Measurements from ENCODE around the gene RETREG1. TPM values are rescaled to one million over a fixed set of nuclear protein-coding genes. Genes with fewer than 3 reads are reported as not detected.

The RETREG1 gene
- total and polyA plus RNA-seq, 3 donors from 2014 or later: 24.8 to 103 (median 55.4) TPM

DNA sequence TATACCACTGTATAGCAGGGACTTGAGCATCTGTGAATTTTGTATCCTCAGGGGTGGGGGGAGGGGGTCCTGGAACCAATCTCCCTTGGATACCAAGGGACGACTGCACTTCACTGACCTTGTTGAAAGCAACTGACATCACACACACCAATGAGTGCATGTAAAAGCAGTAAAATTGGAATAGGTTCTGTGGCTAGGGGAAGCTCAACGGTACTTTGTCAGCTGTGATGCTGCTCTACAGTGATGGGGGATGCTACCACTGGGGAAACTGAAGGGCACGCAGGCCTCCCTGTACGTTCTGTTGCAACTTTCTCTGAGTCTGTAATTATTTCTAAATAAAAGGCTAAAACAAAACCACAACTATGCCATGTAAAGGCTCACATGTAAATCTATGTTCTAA lies 47.0 kb upstream of the RETREG1 start:
- 86 to 88% methylated on average over 4 of the region's 4 CpGs for WGBS, 2 donors
- Histone ChIP-seq H3K4me3 (no peak overlapping the region), H3K27me3 (no peaks in the 10 kb centered on the region), H3K36me3 (ENCODE audit: low read depth, missing control alignments) (no peaks in the 10 kb centered on the region), H3K4me1 (peaks cover 21% of the 10 kb centered on the region), H3K9me3 (no peaks in the 10 kb centered on the region), H3K27ac (no peak overlapping the region)
- no peak for DNase-seq
- intact Hi-C loops (cut with DNase I; ENCODE audit: low total_unique reads): no loop called here
- TF ChIP-seq, protein P1, sequence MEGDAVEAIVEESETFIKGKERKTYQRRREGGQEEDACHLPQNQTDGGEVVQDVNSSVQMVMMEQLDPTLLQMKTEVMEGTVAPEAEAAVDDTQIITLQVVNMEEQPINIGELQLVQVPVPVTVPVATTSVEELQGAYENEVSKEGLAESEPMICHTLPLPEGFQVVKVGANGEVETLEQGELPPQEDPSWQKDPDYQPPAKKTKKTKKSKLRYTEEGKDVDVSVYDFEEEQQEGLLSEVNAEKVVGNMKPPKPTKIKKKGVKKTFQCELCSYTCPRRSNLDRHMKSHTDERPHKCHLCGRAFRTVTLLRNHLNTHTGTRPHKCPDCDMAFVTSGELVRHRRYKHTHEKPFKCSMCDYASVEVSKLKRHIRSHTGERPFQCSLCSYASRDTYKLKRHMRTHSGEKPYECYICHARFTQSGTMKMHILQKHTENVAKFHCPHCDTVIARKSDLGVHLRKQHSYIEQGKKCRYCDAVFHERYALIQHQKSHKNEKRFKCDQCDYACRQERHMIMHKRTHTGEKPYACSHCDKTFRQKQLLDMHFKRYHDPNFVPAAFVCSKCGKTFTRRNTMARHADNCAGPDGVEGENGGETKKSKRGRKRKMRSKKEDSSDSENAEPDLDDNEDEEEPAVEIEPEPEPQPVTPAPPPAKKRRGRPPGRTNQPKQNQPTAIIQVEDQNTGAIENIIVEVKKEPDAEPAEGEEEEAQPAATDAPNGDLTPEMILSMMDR (IDR thresholded peaks at IDR 0.05): no peak
- TF ChIP-seq POLR2A (IDR thresholded peaks at IDR 0.05): no peak

DNA sequence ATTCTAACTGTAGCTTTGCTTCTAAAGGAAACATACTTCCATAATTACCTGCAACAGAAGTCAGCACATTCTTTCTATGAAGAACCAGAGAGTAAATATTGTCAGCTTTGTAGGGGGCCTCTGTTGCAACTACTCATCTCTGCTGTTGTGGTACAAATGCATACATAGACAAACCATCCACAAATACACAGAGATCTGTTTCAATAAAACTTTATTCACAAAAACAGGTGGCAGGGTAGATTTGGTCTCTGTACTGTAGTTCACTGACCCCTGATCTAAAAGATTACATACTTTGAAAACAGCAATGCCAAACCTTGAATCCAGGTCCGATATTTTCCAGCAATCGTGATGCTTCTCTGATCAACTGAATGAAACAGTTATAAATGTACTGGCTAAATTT lies 44.9 kb upstream of the RETREG1 start:
- Histone ChIP-seq H3K27me3 (no peaks in the 10 kb centered on the region), H3K4me3 (no peak overlapping the region), H3K27ac (no peak overlapping the region), H3K4me1 (peaks cover 17% of the 10 kb centered on the region), H3K36me3 (ENCODE audit: low read depth, missing control alignments) (no peaks in the 10 kb centered on the region), H3K9me3 (no peaks in the 10 kb centered on the region)
- no peak for DNase-seq
- intact Hi-C loops (cut with DNase I; ENCODE audit: low total_unique reads): no loop called here
- TF ChIP-seq, protein P1 (IDR thresholded peaks at IDR 0.05): no peak
- TF ChIP-seq POLR2A (IDR thresholded peaks at IDR 0.05): no peak
- 84 to 87% methylated on average over 2 of the region's 2 CpGs for WGBS, 2 donors

DNA sequence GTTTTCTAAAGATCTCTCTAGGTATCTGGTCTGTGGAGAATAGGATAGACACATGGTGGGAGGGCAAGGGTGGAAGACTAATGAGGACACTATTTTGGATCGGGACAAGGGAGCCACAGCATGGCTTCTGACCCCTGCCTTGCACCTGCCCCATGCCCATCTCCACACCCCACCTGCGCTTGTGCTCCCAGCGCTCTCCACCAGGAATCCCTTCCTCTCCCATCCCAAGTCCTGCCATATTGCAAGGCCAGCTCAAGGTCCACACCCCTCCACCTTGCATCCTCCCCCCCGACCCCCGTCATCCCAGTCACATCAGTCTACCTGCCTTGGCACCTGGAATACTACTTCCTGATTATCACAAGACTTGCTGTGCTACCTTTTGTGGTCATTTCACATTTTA lies 44.2 kb upstream of the RETREG1 start:
- no peak for TF ChIP-seq POLR2A (IDR thresholded peaks at IDR 0.05)
- TF ChIP-seq, protein P1 (IDR thresholded peaks at IDR 0.05): no peak
- Histone ChIP-seq H3K4me3 (no peak overlapping the region), H3K9me3 (no peaks in the 10 kb centered on the region), H3K27me3 (no peaks in the 10 kb centered on the region), H3K27ac (no peak overlapping the region), H3K36me3 (ENCODE audit: low read depth, missing control alignments) (no peaks in the 10 kb centered on the region), H3K4me1 (peaks cover 10% of the 10 kb centered on the region)
- DNase-seq: no peak
- intact Hi-C loops (cut with DNase I; ENCODE audit: low total_unique reads): no loop called here
- 77 to 86% methylated on average over 5 of the region's 5 CpGs for WGBS, 2 donors

DNA sequence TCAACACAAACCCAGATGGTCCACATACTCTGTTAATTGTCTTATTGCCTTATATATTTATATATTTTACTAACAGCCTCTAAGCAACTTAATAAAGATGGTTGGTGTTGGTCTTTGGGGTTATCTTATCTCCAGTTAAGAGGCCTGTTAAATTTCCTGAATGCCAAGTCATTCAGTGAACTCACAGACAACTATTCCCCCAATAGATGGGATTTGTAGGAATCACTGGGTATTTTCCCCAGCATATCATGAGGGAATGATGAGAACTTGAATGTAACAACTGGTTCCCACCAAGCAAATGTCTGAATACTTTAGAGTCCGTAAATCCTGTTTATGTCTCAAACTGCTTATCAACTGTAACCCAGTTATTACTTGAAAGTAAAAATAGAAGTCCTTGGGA lies 42.7 kb upstream of the RETREG1 start:
- H3K27ac ChIP-seq: no peak overlapping the region
- intact Hi-C loops (cut with DNase I; ENCODE audit: low total_unique reads): no loop called here
- H3K4me3 ChIP-seq: no peak overlapping the region
- TF ChIP-seq POLR2A (IDR thresholded peaks at IDR 0.05): no peak
- TF ChIP-seq, protein P1 (IDR thresholded peaks at IDR 0.05): no peak
- no peaks in the 10 kb centered on the region for H3K36me3 ChIP-seq (ENCODE audit: low read depth, missing control alignments)
- no peaks in the 10 kb centered on the region for H3K9me3 ChIP-seq
- H3K4me1 ChIP-seq: no peaks in the 10 kb centered on the region
- DNase-seq: no peak
- no peaks in the 10 kb centered on the region for H3K27me3 ChIP-seq
- WGBS, 2 donors: 57 to 75% methylated on average over 1 of the region's 1 CpG

DNA sequence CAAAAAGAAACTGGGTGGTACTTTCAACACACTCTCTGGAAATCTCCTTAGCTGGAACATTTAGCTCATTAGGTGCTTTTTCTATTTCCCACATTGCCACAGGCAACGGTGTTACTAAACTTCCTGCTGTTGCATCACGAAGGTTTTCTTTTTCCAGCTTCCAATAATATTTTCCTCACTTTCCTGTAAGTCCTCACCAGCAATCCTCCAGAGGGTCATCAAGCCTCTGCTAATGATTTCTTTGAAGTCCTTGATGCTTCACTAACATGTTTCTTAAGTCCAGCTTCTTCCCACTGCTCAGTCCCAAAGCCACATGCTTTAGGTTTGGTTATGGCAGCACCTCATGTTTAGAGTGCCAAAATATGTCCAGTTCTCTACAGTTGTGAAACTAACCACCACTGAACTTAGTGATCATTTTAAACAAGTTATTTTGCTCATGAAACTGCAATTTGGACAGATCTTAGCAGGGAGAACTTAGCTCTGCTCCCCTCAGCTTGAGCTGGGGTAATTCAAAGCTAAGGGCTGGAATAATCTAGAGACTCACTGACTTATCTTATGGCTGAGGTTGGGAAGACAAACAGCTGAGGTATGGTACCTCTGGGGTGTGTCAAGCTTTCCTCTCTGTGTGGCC lies 39.9 kb upstream of the RETREG1 start:
- intact Hi-C loops (cut with DNase I; ENCODE audit: low total_unique reads): no loop called here
- H3K36me3 ChIP-seq (ENCODE audit: low read depth, missing control alignments): no peaks in the 10 kb centered on the region
- no peak overlapping the region for H3K27ac ChIP-seq
- no peak for DNase-seq
- no peaks in the 10 kb centered on the region for H3K4me1 ChIP-seq
- no peaks in the 10 kb centered on the region for H3K9me3 ChIP-seq
- TF ChIP-seq POLR2A (IDR thresholded peaks at IDR 0.05): no peak
- TF ChIP-seq, protein P1 (IDR thresholded peaks at IDR 0.05): no peak
- no peaks in the 10 kb centered on the region for H3K27me3 ChIP-seq
- WGBS, 2 donors: 51 to 63% methylated on average over 2 of the region's 2 CpGs
- no peak overlapping the region for H3K4me3 ChIP-seq

Data from testis (tissue), 3 donors.